H9 (cell line): ENCODE measurements around the gene BEND5. TPM values are rescaled to one million over a fixed set of nuclear protein-coding genes. Genes with fewer than 3 reads are reported as not detected.

ENCODE experiments used
- DNase-seq: peaks from one replicate; pipeline ENCODE4 v3.0.0-alpha.2; 2017
- H2AFZ ChIP-seq: one replicate; pipeline ENCODE4 v1.6.1; 2013; ENCODE audit warnings: mild to moderate bottlenecking, low read length, control low read depth, moderate library complexity
- H2AK5ac ChIP-seq: 2 replicates; pipeline ENCODE4 v1.6.1; 2013; ENCODE audit warnings: low read length, control low read depth, mixed read lengths; ENCODE audit not compliant: insufficient read length
- H2BK120ac ChIP-seq: one replicate; pipeline ENCODE4 v1.6.1; 2013; ENCODE audit warnings: low read depth, mild to moderate bottlenecking, low read length, control low read depth, inconsistent platforms; ENCODE audit not compliant: poor library complexity, severe bottlenecking
- H2BK12ac ChIP-seq: 2 replicates; pipeline ENCODE4 v1.6.1; 2013; ENCODE audit warnings: low read length, control low read depth, mixed read lengths, low read depth; ENCODE audit not compliant: insufficient read length
- H2BK15ac ChIP-seq: 2 replicates; pipeline ENCODE4 v1.6.1; 2013; ENCODE audit warnings: low read depth, low read length, control low read depth
- H2BK20ac ChIP-seq: one replicate; pipeline ENCODE4 v1.6.1; 2013; ENCODE audit warnings: low read depth, mild to moderate bottlenecking, low read length, control low read depth, inconsistent platforms; ENCODE audit not compliant: poor library complexity, severe bottlenecking
- H2BK5ac ChIP-seq: 2 replicates; pipeline ENCODE4 v1.6.1; 2013; ENCODE audit warnings: low read length, control low read depth, mixed read lengths; ENCODE audit not compliant: insufficient read length
- H3K14ac ChIP-seq: 2 replicates; pipeline ENCODE4 v1.6.1; 2013; ENCODE audit warnings: low read length, control low read depth; ENCODE audit not compliant: insufficient read depth
- H3K18ac ChIP-seq: 2 replicates; pipeline ENCODE4 v1.6.1; 2013; ENCODE audit warnings: low read depth, mild to moderate bottlenecking, mixed read lengths, low read length, control low read depth; ENCODE audit not compliant: insufficient read length
- H3K23ac ChIP-seq: 2 replicates; pipeline ENCODE4 v1.6.1; 2013; ENCODE audit warnings: low read length, control low read depth, mixed read lengths, low read depth; ENCODE audit not compliant: insufficient read length
- H3K23me2 ChIP-seq: 2 replicates; pipeline ENCODE4 v1.6.1; 2013; ENCODE audit warnings: low read depth, mild to moderate bottlenecking, mixed read lengths, low read length, control low read depth; ENCODE audit not compliant: insufficient read length, poor library complexity, severe bottlenecking
- H3K27ac ChIP-seq: 2 replicates; pipeline ENCODE4 v1.5.1; 2013; ENCODE audit warnings: low read length, control low read depth, mixed read lengths, low read depth; ENCODE audit not compliant: insufficient read length
- H3K27me3 ChIP-seq: 2 replicates; pipeline ENCODE4 v1.6.1; 2013; ENCODE audit warnings: low read length, control low read depth, inconsistent platforms; ENCODE audit not compliant: insufficient read depth
- H3K4ac ChIP-seq: 2 replicates; pipeline ENCODE4 v1.6.1; 2013; ENCODE audit warnings: low read depth, mild to moderate bottlenecking, control low read depth, inconsistent platforms, low read length, moderate library complexity
- H3K4me1 ChIP-seq: 2 replicates; pipeline ENCODE4 v1.6.1; 2013; ENCODE audit warnings: low read length, control low read depth, inconsistent platforms; ENCODE audit not compliant: insufficient read depth
- H3K4me2 ChIP-seq: 2 replicates; pipeline ENCODE4 v1.6.1; 2013; ENCODE audit warnings: low read length, control low read depth, mixed read lengths; ENCODE audit not compliant: insufficient read length, insufficient read depth
- H3K56ac ChIP-seq: 2 replicates; pipeline ENCODE4 v1.6.1; 2013; ENCODE audit warnings: low read depth, mild to moderate bottlenecking, mixed read lengths, low read length, control low read depth; ENCODE audit not compliant: insufficient read length
- H3K79me1 ChIP-seq: 2 replicates; pipeline ENCODE4 v1.6.1; 2013; ENCODE audit warnings: low read depth, mild to moderate bottlenecking, moderate library complexity, low read length, control low read depth, inconsistent platforms; ENCODE audit not compliant: insufficient read depth, poor library complexity, severe bottlenecking
- H3K79me2 ChIP-seq: 2 replicates; pipeline ENCODE4 v1.6.1; 2013; ENCODE audit warnings: low read length, control low read depth, inconsistent platforms; ENCODE audit not compliant: insufficient read depth
- H3K9ac ChIP-seq: 2 replicates; pipeline ENCODE4 v1.6.1; 2013; ENCODE audit warnings: low read length, control low read depth, mixed read lengths; ENCODE audit not compliant: insufficient read length; ENCODE audit errors: extremely low read depth
- H3K9me3 ChIP-seq: one replicate; pipeline ENCODE4 v1.6.1; 2013; ENCODE audit warnings: low read depth, low read length, inconsistent platforms; ENCODE audit not compliant: control insufficient read depth
- H3T11ph ChIP-seq: one replicate; pipeline ENCODE4 v1.6.1; 2013; ENCODE audit warnings: mild to moderate bottlenecking, low read length, control low read depth, inconsistent platforms
- H4K20me1 ChIP-seq: one replicate; pipeline ENCODE4 v1.6.1; 2013; ENCODE audit not compliant: control insufficient read depth, insufficient read length, insufficient read depth
- H4K5ac ChIP-seq: 2 replicates; pipeline ENCODE4 v1.6.1; 2013; ENCODE audit warnings: low read depth, mild to moderate bottlenecking, mixed read lengths, low read length, control low read depth; ENCODE audit not compliant: insufficient read length
- H4K8ac ChIP-seq: replicated peaks from 2 replicates; pipeline ENCODE4 v1.6.1; 2013; ENCODE audit warnings: low read length, control low read depth, mixed read lengths, low read depth; ENCODE audit not compliant: insufficient read length
- H4K91ac ChIP-seq: 2 replicates; pipeline ENCODE4 v1.6.1; 2013; ENCODE audit warnings: low read depth, mild to moderate bottlenecking, moderate library complexity, mixed read lengths, low read length, control low read depth; ENCODE audit not compliant: insufficient read length
- H3K27ac Mint-ChIP-seq, 3 experiments: 2 replicates in 2 of 3; 3 replicates in 1 of 3; pipeline ENCODE4 v1.8.0; 2020 to 2021; ENCODE audit warnings: mixed read lengths in 3 of 3, mild to moderate bottlenecking in 1 of 3, moderate library complexity in 1 of 3
- H3K27me3 Mint-ChIP-seq: 2 replicates; pipeline ENCODE4 v1.8.0; 2021; ENCODE audit warnings: low read depth, mild to moderate bottlenecking, moderate library complexity, mixed read lengths
- H3K36me3 Mint-ChIP-seq, 3 experiments: 2 replicates in 2 of 3; 3 replicates in 1 of 3; pipeline ENCODE4 v1.8.0; 2020 to 2021; ENCODE audit warnings: low read depth in 3 of 3, mixed read lengths in 3 of 3; ENCODE audit not compliant: insufficient read depth in 1 of 3
- H3K4me1 Mint-ChIP-seq, 2 experiments: 2 replicates each; pipeline ENCODE4 v1.8.0; 2020; ENCODE audit warnings: mixed read lengths in 2 of 2
- H3K4me3 Mint-ChIP-seq, 2 experiments: 2 replicates in 1 of 2; 3 replicates in 1 of 2; pipeline ENCODE4 v1.8.0; 2020 to 2021; ENCODE audit warnings: mild to moderate bottlenecking in 2 of 2, mixed read lengths in 2 of 2, moderate library complexity in 1 of 2
- H3K9me3 Mint-ChIP-seq, 2 experiments: 2 replicates in 1 of 2; 3 replicates in 1 of 2; pipeline ENCODE4 v1.8.0; 2020; ENCODE audit warnings: mild to moderate bottlenecking in 2 of 2, mixed read lengths in 2 of 2, moderate library complexity in 1 of 2
- CTCF ChIP-seq: fragments of 200-600 bp; sonication (generic); conservative IDR thresholded peaks from 3 replicates; pipeline ENCODE4 v1.8.0; 2021; ENCODE audit warnings: antibody characterized with exemption, mild to moderate bottlenecking
- WGBS: extraction: QIAGEN DNeasy Blood & Tissue Kit; methylation state at CpG from one replicate; pipeline ENCODE4 v1.1.7; 2013; ENCODE audit warnings: missing lambda C conversion rate, low lambda C conversion rate, mixed read lengths; ENCODE audit not compliant: insufficient read length; ENCODE audit errors: extremely low coverage; 5-methylcytosine and 5-hydroxymethylcytosine counted together
- total RNA-seq: library from RNA; stranded (reverse); gene quantifications from 2 replicates; pipeline ENCODE4 v1.2.1, GENCODE V29; 2021

The BEND5 gene
- total RNA-seq, 1 experiment from 2014 or later, result 4.8 TPM

- no peak overlapping the region for H4K91ac ChIP-seq
- no peak overlapping the region for H3K23ac ChIP-seq
- H3K27ac Mint-ChIP-seq, result no peak overlapping the region
- no peak overlapping the region for H2BK12ac ChIP-seq
- H3K23me2 ChIP-seq, result no peaks in the 10 kb centered on the region
- no peak overlapping the region for H3K9ac ChIP-seq
- no peak overlapping the region for H3K56ac ChIP-seq
- no peaks in the 10 kb centered on the region for H3K79me2 ChIP-seq
- no peak overlapping the region for H3K4me3 Mint-ChIP-seq
- H2AK5ac ChIP-seq, result no peak overlapping the region
- no peaks in the 10 kb centered on the region for H3K9me3 Mint-ChIP-seq
- H3K36me3 Mint-ChIP-seq, result peaks cover 14 to 43% (median 22%) of the 10 kb centered on the region in 3 experiments; a peak in 6 of 7 replicates
- H3K4me1 Mint-ChIP-seq, result peaks cover 20 to 27% of the 10 kb centered on the region in 2 experiments
- no peak overlapping the region for H2BK20ac ChIP-seq
- no CpG with 5 or more reads among the region's 7 CpGs for WGBS
- no peak overlapping the region for H2BK15ac ChIP-seq
- no peak overlapping the region for H4K5ac ChIP-seq
- no peaks in the 10 kb centered on the region for H4K20me1 ChIP-seq
- no peak overlapping the region for H3K18ac ChIP-seq
- H3K27me3 ChIP-seq, result no peaks in the 10 kb centered on the region
- H4K8ac ChIP-seq, result no peak overlapping the region
- DNase-seq, result no peak
- no peak overlapping the region for H3K4ac ChIP-seq
- H3K27ac ChIP-seq, result no peak overlapping the region
- H2AFZ ChIP-seq, result no peak overlapping the region
- H2BK5ac ChIP-seq, result no peak overlapping the region
- no peaks in the 10 kb centered on the region for H3K27me3 Mint-ChIP-seq
- no peak overlapping the region for H2BK120ac ChIP-seq
- TF ChIP-seq CTCF, result no peak
- no peaks in the 10 kb centered on the region for H3K9me3 ChIP-seq
- H3T11ph ChIP-seq, result no peak overlapping the region
- H3K14ac ChIP-seq, result no peak overlapping the region; the same call in 1 of the 2 replicates
- H3K4me1 ChIP-seq, result peaks cover 3% of the 10 kb centered on the region; the same call in 1 of the 2 replicates
- H3K4me2 ChIP-seq, result no peak overlapping the region
- no peaks in the 10 kb centered on the region for H3K79me1 ChIP-seq
Observed at GRCh38 chr1:48760857-48761256, 15.8 kb downstream of the BEND5 start.
